Liver (tissue), 3 donors: Measurements from ENCODE around the gene PARD3.

Experiments used
- ATF3 ChIP-seq: IDR thresholded peaks from 2 replicates; pipeline ENCODE4 v1.6.1; 2016; ENCODE audit warnings: antibody characterized with exemption
- CTCF ChIP-seq: fragments of 150-350 bp; IDR thresholded peaks from 2 replicates; pipeline ENCODE4 v1.5.1; 2017; ENCODE audit warnings: improper control_type of control experiment, low read depth, low read length; ENCODE audit not compliant: missing input control
- FOXA1 ChIP-seq: IDR thresholded peaks from 2 replicates; pipeline ENCODE4 v1.6.1; 2016; ENCODE audit warnings: antibody characterized with exemption
- GABPA ChIP-seq, 2 donors: IDR thresholded peaks in 1 of 2; conservative IDR thresholded peaks in 1 of 2; 2 replicates each; pipeline ENCODE4 v1.6.1; 2016; ENCODE audit warnings: antibody characterized with exemption in 2 of 2, mild to moderate bottlenecking in 1 of 2, moderate library complexity in 1 of 2
- MAX ChIP-seq: IDR thresholded peaks from 2 replicates; pipeline ENCODE4 v1.6.1; 2016; ENCODE audit warnings: antibody characterized with exemption
- REST ChIP-seq: IDR thresholded peaks from 2 replicates; pipeline ENCODE4 v1.6.1; 2016; ENCODE audit warnings: antibody characterized with exemption, mild to moderate bottlenecking
- donor health status: healthy.
- donor health status: healthy.

GRCh38 chr10:34547291-34547690 is 267.8 kb downstream of the PARD3 start:
- TF ChIP-seq MAX (no peak), CTCF (no peak), REST (no peak), ATF3 (no peak), FOXA1 (no peak), GABPA (IDR thresholded peaks at IDR 0.05 in 1 of 2, conservative IDR thresholded peaks at IDR 0.05 in 1 of 2) (no peak)
